Endometrial microvascular endothelial cells (primary cell): ENCODE data around the gene C4B. TPM values are rescaled to one million over a fixed set of nuclear protein-coding genes. Genes with fewer than 3 reads are reported as not detected.

Source experiments
- in situ Hi-C: cut with HindIII; loops from 2 replicates; pipeline ENCODE4 v1.10.0; 2017; ENCODE audit warnings: low sequenced_read_pairs, low pct_unique_long_range_greater_than_20kb; ENCODE audit errors: inconsistent ontology term
- total RNA-seq: library from RNA; depleted of rRNA; stranded (reverse); fragments of >200 nt; gene quantifications from one replicate; pipeline ENCODE4 v1.2.3, GENCODE V29; 2015; ENCODE audit errors: inconsistent ontology term

C4B gene
- total RNA-seq, 1 donor from 2014 or later: 1.1 TPM

GRCh38 chr6:32069878-32070515, 55.4 kb downstream of the C4B start:
- in situ Hi-C loops: no loop called here

- in situ Hi-C loops: no loop called here
These were observed 56.4 kb downstream of the C4B start for GRCh38 chr6:32070814-32071543.

GRCh38 chr6:32073101-32073500, 58.5 kb downstream of the C4B start:
- in situ Hi-C loops: no loop called here

GRCh38 chr6:32073613-32074012, 59.0 kb downstream of the C4B start:
- in situ Hi-C loops: no loop called here

GRCh38 chr6:32074996-32075532, 60.5 kb downstream of the C4B start:
- in situ Hi-C loops: no loop called here

- in situ Hi-C loops: no loop called here
These were observed 61.2 kb downstream of the C4B start for GRCh38 chr6:32075781-32076180.

- in situ Hi-C loops: no loop called here
These were observed 61.8 kb downstream of the C4B start for GRCh38 chr6:32076321-32076809.

- in situ Hi-C loops: no loop called here
These were observed 65.1 kb downstream of the C4B start for GRCh38 chr6:32079566-32080290.

GRCh38 chr6:32081168-32081990, 66.8 kb downstream of the C4B start:
- in situ Hi-C loops: no loop called here

- in situ Hi-C loops: no loop called here
These were observed 67.9 kb downstream of the C4B start for GRCh38 chr6:32082478-32082877.

GRCh38 chr6:32082935-32083334, 68.3 kb downstream of the C4B start:
- in situ Hi-C loops: no loop called here

- in situ Hi-C loops: no loop called here
These were observed 69.5 kb downstream of the C4B start for GRCh38 chr6:32083812-32084768.

- in situ Hi-C loops: no loop called here
These were observed 70.2 kb downstream of the C4B start for GRCh38 chr6:32084780-32085179.

Other genes starting within 250 kb of the C4B start
- not detected for gene VWA7, start 237.5 kb upstream of the C4B start, total RNA-seq
- 101 TPM for gene VARS1, start 219.0 kb upstream of the C4B start, total RNA-seq
- gene LSM2, start 207.8 kb upstream of the C4B start, total RNA-seq: 172 TPM
- gene HSPA1L, start 199.5 kb upstream of the C4B start, total RNA-seq: 0.65 TPM
- gene HSPA1A, start 199.3 kb upstream of the C4B start, total RNA-seq: 171 TPM
- gene HSPA1B, start 187.1 kb upstream of the C4B start, total RNA-seq: 120 TPM
- 94.3 TPM for gene NEU1, start 152.0 kb upstream of the C4B start, total RNA-seq
- 2.6 TPM for gene SLC44A4, start 135.8 kb upstream of the C4B start, total RNA-seq
- 41.2 TPM for gene EHMT2, start 117.1 kb upstream of the C4B start, total RNA-seq
- not detected for gene ZBTB12, start 112.7 kb upstream of the C4B start, total RNA-seq
- not detected for gene C2, start 87.1 kb upstream of the C4B start, total RNA-seq
- 1.6 TPM for gene CFB, start 68.7 kb upstream of the C4B start, total RNA-seq
- gene NELFE, start 55.8 kb upstream of the C4B start, total RNA-seq: 141 TPM
- gene SKIC2, start 55.6 kb upstream of the C4B start, total RNA-seq: 78.6 TPM
- gene DXO, start 42.7 kb upstream of the C4B start, total RNA-seq: 13.8 TPM
- 1.0 TPM for gene C4A, start 32.7 kb upstream of the C4B start, total RNA-seq
- not detected for gene CYP21A2, start 23.6 kb downstream of the C4B start, total RNA-seq
- not detected for gene TNXB, start 94.5 kb downstream of the C4B start, total RNA-seq
- gene ATF6B, start 113.5 kb downstream of the C4B start, total RNA-seq: 23.0 TPM
- gene FKBPL, start 115.5 kb downstream of the C4B start, total RNA-seq: 7.9 TPM
- not detected for gene PRRT1, start 137.1 kb downstream of the C4B start, total RNA-seq
- 49.3 TPM for gene PPT2, start 139.3 kb downstream of the C4B start, total RNA-seq
- gene EGFL8, start 149.8 kb downstream of the C4B start, total RNA-seq: 6.6 TPM
- 37.0 TPM for gene AGPAT1, start 161.3 kb downstream of the C4B start, total RNA-seq
- 57.0 TPM for gene RNF5, start 163.6 kb downstream of the C4B start, total RNA-seq
- 0.65 TPM for gene AGER, start 169.5 kb downstream of the C4B start, total RNA-seq
- gene PBX2, start 175.4 kb downstream of the C4B start, total RNA-seq: 32.9 TPM
- 31.0 TPM for gene GPSM3, start 177.8 kb downstream of the C4B start, total RNA-seq
- gene NOTCH4, start 209.3 kb downstream of the C4B start, total RNA-seq: 101 TPM